A673 (cell line): Measurements from ENCODE around the gene EEF2KMT.
"Not testable (repeated sequence)": the region's sequence is repeated elsewhere in the genome, so short reads cannot be mapped to it uniquely, and the experiment has no call there.

Experiments used
- EZH2 ChIP-seq: fragments of 200-600 bp; sonication (generic); IDR thresholded peaks from 2 replicates; pipeline ENCODE4 v1.6.1; 2017; ENCODE audit warnings: borderline replicate concordance, low read depth, mild to moderate bottlenecking, mixed read lengths, antibody characterized with exemption, low read length; ENCODE audit not compliant: poor library complexity, severe bottlenecking
- TF ChIP-seq, protein P1 (sequence below): fragments of 300-800, 200-600 bp; sonication (generic); conservative IDR thresholded peaks from 2 replicates; pipeline ENCODE4 v1.5.1; 2017; ENCODE audit warnings: low read depth, mild to moderate bottlenecking, antibody characterized with exemption, low read length, moderate library complexity, mixed read lengths

- TF ChIP-seq EZH2 = not testable (repeated sequence)
- TF ChIP-seq, protein P1, sequence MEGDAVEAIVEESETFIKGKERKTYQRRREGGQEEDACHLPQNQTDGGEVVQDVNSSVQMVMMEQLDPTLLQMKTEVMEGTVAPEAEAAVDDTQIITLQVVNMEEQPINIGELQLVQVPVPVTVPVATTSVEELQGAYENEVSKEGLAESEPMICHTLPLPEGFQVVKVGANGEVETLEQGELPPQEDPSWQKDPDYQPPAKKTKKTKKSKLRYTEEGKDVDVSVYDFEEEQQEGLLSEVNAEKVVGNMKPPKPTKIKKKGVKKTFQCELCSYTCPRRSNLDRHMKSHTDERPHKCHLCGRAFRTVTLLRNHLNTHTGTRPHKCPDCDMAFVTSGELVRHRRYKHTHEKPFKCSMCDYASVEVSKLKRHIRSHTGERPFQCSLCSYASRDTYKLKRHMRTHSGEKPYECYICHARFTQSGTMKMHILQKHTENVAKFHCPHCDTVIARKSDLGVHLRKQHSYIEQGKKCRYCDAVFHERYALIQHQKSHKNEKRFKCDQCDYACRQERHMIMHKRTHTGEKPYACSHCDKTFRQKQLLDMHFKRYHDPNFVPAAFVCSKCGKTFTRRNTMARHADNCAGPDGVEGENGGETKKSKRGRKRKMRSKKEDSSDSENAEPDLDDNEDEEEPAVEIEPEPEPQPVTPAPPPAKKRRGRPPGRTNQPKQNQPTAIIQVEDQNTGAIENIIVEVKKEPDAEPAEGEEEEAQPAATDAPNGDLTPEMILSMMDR = not testable (repeated sequence)
Observed at GRCh38 chr16:5131467-5132004, 33.9 kb upstream of the EEF2KMT start.
